GM18907 (cell line): ENCODE data around the gene DAZAP1.
"Not testable (repeated sequence)": the region's sequence is repeated elsewhere in the genome, so short reads cannot be mapped to it uniquely, and the experiment has no call there.

Experiments used
- ATAC-seq: cut with Tn5 transposase; IDR thresholded peaks from one replicate; pipeline ENCODE4 v1.9.1; 2021; ENCODE audit warnings: mild to moderate bottlenecking, moderate library complexity; ENCODE audit not compliant: unreplicated experiment

DAZAP1 gene

GRCh38 chr19:1410136-1410786 is 2.9 kb downstream of the DAZAP1 start:
- no peak for ATAC-seq

- no peak for ATAC-seq
These were observed 3.4 kb downstream of the DAZAP1 start for GRCh38 chr19:1410789-1411188.

- ATAC-seq = no peak
These were observed 4.1 kb downstream of the DAZAP1 start for GRCh38 chr19:1411255-1412191.

- ATAC-seq = no peak
These were observed 5.0 kb downstream of the DAZAP1 start for GRCh38 chr19:1412323-1412923.

GRCh38 chr19:1412995-1413800 is 5.8 kb downstream of the DAZAP1 start:
- ATAC-seq = no peak

GRCh38 chr19:1416014-1416841 is 8.8 kb downstream of the DAZAP1 start:
- no peak for ATAC-seq

- ATAC-seq = no peak
These were observed 9.8 kb downstream of the DAZAP1 start for GRCh38 chr19:1417145-1417544.

- no peak for ATAC-seq
These were observed 10.5 kb downstream of the DAZAP1 start for GRCh38 chr19:1417681-1418495.

GRCh38 chr19:1418496-1418775 is 11.1 kb downstream of the DAZAP1 start:
- no peak for ATAC-seq

GRCh38 chr19:1418951-1419738 is 11.8 kb downstream of the DAZAP1 start:
- no peak for ATAC-seq

GRCh38 chr19:1420085-1420484 is 12.7 kb downstream of the DAZAP1 start:
- ATAC-seq = not testable (repeated sequence)

GRCh38 chr19:1420590-1420989 is 13.2 kb downstream of the DAZAP1 start:
- no peak for ATAC-seq

GRCh38 chr19:1421218-1421957 is 14.0 kb downstream of the DAZAP1 start:
- no peak for ATAC-seq

- no peak for ATAC-seq
These were observed 14.5 kb downstream of the DAZAP1 start for GRCh38 chr19:1421958-1422305.

GRCh38 chr19:1422360-1422759 is 15.0 kb downstream of the DAZAP1 start:
- no peak for ATAC-seq

- ATAC-seq = no peak
These were observed 15.6 kb downstream of the DAZAP1 start for GRCh38 chr19:1422943-1423342.

- no peak for ATAC-seq
These were observed 16.2 kb downstream of the DAZAP1 start for GRCh38 chr19:1423436-1424191.
